Measurements from ENCODE around the gene RPTOR. TPM values are rescaled to one million over a fixed set of nuclear protein-coding genes. Genes with fewer than 3 reads are reported as not detected.

The RPTOR gene
- total and polyA plus RNA-seq, 2 donors (not counting 3 experiments of a cell fraction or from before 2014, with no cell fraction given): 10.7 to 41.8 TPM

DNA sequence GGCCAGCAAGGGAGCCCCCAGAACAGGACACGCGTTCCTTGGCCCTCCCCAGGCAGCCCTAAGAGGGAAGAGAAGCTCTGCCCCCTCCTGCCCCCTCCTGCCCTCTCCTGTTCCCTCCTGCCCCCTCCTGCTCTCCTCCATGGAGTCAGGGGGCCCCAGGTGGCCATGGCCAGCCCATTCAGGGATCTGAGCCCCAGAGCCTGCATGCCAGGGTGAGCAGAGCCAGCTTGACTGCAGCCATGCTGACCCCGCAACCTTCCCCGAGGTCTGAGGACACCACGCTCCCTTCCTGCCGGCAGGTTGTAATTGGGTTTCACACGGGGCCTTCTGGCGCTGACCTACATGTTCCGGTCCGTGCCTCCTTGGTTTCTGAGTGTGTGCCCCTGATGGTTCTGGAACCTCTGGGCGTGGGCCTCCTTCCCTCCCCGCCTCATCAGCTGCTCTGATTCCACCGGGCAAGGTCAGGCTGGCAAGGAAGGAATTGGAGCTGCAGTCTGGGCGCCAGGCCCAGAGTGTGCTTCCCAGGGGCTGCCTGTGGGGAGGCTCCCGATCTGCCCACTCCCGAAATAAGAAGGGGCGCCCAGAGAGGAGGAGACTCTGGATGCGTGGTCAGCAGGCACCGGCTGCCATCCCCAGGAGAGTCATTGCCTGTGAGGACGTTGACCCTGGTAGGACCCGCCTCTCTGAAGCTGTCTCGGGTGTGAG, 44.5 kb upstream of the RPTOR start:
- Histone ChIP-seq H3K36me3 (ENCODE audit: control insufficient read depth in 2 of 2, extremely low read depth in 1 of 2, insufficient read depth in 2 of 2, low read length in 2 of 2) (no peaks in the 10 kb centered on the region), H3K9me1 (replicated peaks; ENCODE audit: control insufficient read depth, extremely low read depth, insufficient read depth, low read length) (no peaks in the 10 kb centered on the region), H3K27ac (ENCODE audit: insufficient read depth, low read depth, low read length) (no peak overlapping the region), H3K9me3 (replicated peaks; ENCODE audit: control insufficient read depth, insufficient read depth, low read length) (no peaks in the 10 kb centered on the region), H3K4me2 (ENCODE audit: insufficient read depth, low read length) (no peak overlapping the region), H2AFZ (ENCODE audit: low read depth, low read length) (no peak overlapping the region), H3K4me3 (replicated peaks in 1 of 3; ENCODE audit: insufficient read depth in 1 of 3, low read depth in 1 of 3, low read length in 3 of 3) (no peak overlapping the region), H3K27me3 (ENCODE audit: control insufficient read depth in 2 of 2, insufficient read depth in 2 of 2, low read length in 2 of 2) (peaks cover 2 to 7% of the 10 kb centered on the region in 2 experiments), H3K4me1 (ENCODE audit: control insufficient read depth, extremely low read depth, insufficient read depth, low read length) (no peaks in the 10 kb centered on the region), H4K20me1 (replicated peaks; ENCODE audit: control insufficient read depth, extremely low read depth, insufficient read depth, low read length) (no peaks in the 10 kb centered on the region), H3K79me2 (ENCODE audit: control insufficient read depth, insufficient read depth, low read length) (no peaks in the 10 kb centered on the region), H3K9ac (replicated peaks; ENCODE audit: extremely low read depth, insufficient read depth, low read length) (no peak overlapping the region)
- POLR2A ChIA-PET: no interaction called here
- CTCF ChIA-PET: interaction anchor here (0.9 kb wide), 1 partner anchor 10 kb away, joined by 3 read pairs; no protein-coding TSS in a partner anchor
- TF ChIP-seq POLR2AphosphoS5 (IDR thresholded peaks at IDR 0.05; ENCODE audit: insufficient read depth, low read depth, low read length) (no peak), GATA2 (IDR thresholded peaks at IDR 0.05; ENCODE audit: insufficient read depth, insufficient read length, low read depth, low read length) (no peak), MYC (IDR thresholded peaks at IDR 0.05; ENCODE audit: low read depth, low read length) (no peak), JUN (IDR thresholded peaks at IDR 0.05; ENCODE audit: borderline replicate concordance, insufficient read depth, insufficient read length, low read depth) (no peak), POLR2A (IDR thresholded peaks at IDR 0.05; ENCODE audit: low read depth, low read length) (no peak), EZH2 (IDR thresholded peaks at IDR 0.05; ENCODE audit: borderline replicate concordance, low read depth, low read length, severe bottlenecking) (no peak), FOS (IDR thresholded peaks at IDR 0.05; ENCODE audit: borderline replicate concordance, insufficient read depth, low read length) (no peak)
- TF ChIP-seq, protein P1, sequence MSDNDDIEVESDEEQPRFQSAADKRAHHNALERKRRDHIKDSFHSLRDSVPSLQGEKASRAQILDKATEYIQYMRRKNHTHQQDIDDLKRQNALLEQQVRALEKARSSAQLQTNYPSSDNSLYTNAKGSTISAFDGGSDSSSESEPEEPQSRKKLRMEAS (IDR thresholded peaks at IDR 0.05; ENCODE audit: insufficient read depth, insufficient read length): no peak
- TF ChIP-seq, protein P2, sequence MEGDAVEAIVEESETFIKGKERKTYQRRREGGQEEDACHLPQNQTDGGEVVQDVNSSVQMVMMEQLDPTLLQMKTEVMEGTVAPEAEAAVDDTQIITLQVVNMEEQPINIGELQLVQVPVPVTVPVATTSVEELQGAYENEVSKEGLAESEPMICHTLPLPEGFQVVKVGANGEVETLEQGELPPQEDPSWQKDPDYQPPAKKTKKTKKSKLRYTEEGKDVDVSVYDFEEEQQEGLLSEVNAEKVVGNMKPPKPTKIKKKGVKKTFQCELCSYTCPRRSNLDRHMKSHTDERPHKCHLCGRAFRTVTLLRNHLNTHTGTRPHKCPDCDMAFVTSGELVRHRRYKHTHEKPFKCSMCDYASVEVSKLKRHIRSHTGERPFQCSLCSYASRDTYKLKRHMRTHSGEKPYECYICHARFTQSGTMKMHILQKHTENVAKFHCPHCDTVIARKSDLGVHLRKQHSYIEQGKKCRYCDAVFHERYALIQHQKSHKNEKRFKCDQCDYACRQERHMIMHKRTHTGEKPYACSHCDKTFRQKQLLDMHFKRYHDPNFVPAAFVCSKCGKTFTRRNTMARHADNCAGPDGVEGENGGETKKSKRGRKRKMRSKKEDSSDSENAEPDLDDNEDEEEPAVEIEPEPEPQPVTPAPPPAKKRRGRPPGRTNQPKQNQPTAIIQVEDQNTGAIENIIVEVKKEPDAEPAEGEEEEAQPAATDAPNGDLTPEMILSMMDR (IDR thresholded peaks at IDR 0.05; ENCODE audit: extremely low read depth in 1 of 2, insufficient read depth in 1 of 2, low read depth in 1 of 2, low read length in 2 of 2): no peak
- FAIRE-seq: no peak
- DNase-seq (ENCODE audit: low read depth, low spot score): no peak
- intact Hi-C loops (cut with micrococcal nuclease): no loop called here
- dilution Hi-C loops (cut with MboI; ENCODE audit: extremely low pct_ligation_motif_present, low sequenced_read_pairs): no loop called here
- BruUV-seq (replicated peaks): no TSS peak

Data from endothelial cell of umbilical vein (primary cell).